ENCODE measurements around the gene DDIT4.

GRCh38 chr10:72315611-72316385 lies 42.1 kb downstream of the DDIT4 start:
- TF ChIP-seq CTCF (IDR thresholded peaks at IDR 0.05) (no peak), POLR2A (IDR thresholded peaks at IDR 0.05) (no peak)

All from testis (tissue), 2 donors.